Stimulated activated CD4-positive, alpha-beta T cell treated with anti-CD3 and anti-CD28 coated beads, Interleukin-2, amount 100 ng/mL, for 48 hours (primary cell): ENCODE results near the gene MPP2.
A peak's percentile ranks its signal among the peaks of the same experiment; 100 is the strongest.
"Not testable (repeated sequence)": the region's sequence is repeated elsewhere in the genome, so short reads cannot be mapped to it uniquely, and the experiment has no call there.

Experiments
- DNase-seq, 2 donors: peaks; one replicate each; pipeline ENCODE4 v3.0.0-alpha.2; 2020

MPP2 gene, protein sequence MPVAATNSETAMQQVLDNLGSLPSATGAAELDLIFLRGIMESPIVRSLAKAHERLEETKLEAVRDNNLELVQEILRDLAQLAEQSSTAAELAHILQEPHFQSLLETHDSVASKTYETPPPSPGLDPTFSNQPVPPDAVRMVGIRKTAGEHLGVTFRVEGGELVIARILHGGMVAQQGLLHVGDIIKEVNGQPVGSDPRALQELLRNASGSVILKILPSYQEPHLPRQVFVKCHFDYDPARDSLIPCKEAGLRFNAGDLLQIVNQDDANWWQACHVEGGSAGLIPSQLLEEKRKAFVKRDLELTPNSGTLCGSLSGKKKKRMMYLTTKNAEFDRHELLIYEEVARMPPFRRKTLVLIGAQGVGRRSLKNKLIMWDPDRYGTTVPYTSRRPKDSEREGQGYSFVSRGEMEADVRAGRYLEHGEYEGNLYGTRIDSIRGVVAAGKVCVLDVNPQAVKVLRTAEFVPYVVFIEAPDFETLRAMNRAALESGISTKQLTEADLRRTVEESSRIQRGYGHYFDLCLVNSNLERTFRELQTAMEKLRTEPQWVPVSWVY

DNA sequence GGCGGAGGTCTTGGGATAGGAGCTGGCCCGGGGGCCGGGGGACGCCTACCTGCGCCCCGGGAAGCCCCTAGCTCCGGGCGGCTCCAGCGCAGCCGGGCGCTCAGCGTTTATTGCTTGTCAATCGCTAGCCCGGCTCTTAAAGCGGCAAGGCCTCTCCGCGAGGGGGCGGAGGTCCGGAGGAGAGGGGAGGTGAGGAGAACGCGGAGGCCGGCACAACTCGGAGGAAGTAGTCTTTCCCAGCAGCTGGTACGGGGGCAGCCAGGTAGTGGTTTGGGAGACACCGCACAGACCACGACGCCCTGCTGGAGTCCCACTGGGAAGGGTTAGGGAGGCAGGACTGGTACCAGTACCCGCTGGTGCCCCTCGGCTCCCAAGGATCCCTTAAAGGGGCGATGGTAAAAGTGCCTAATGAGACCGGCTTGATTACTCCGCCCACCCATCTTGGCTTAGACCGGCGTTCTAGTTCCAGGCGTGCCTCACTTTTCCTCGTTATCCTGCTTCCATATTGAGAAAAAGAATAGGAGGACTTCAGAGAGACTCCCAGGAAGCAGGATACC, at the start of gene MPP2:
Gene MPP2, minus strand, starts transcription at position 112 of the 557 bp plus-strand sequence. CDS start 3,076 bp downstream, outside the sequence.
- DNase-seq, result peak; percentile 30 to 41

DNA sequence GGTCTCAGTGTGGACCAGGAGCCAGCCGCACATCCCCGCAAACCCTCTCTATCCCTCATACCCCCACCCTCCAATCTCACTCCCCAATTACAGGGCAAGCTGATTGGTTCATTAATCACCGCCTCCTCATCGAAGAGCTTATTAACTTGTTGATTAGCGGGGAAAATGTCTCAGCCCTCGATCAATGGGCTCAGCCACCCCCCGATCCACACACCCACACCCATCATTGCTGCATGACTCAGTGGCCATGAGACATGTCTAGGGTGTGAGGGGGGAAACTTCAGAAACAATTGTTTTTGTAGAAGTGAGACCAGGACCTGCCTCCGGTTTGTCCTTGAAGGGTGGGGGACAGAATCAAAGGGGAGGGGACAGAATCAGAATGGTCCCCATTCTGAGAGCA, 48.9 kb upstream of the MPP2 start:
- DNase-seq, result no peak

DNA sequence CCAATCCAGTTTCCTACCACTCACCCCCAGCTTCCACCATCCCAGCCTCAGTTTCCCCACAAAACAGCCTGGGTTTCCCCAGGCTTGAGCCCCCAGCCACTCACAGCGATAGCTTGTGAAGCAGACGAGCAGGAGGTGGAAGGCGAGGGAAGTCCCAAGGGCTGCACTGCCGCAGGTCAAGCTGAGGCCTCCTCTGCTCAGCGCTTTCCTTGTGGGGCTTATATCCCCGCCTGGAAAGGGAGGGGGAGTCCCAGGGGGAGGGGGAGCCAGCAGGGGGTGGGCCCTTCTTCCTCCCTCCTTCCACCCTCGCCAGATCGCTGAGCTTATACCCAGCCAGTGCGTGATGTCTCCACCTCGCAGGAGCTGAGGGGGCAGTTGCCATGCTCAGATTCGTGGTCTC, 46.4 kb upstream of the MPP2 start, which contains the start of gene PYY:
Gene PYY, minus strand, starts transcription at position 195 of the 400 bp plus-strand sequence. CDS start 457 bp downstream, outside the sequence.
- DNase-seq, result no peak

DNA sequence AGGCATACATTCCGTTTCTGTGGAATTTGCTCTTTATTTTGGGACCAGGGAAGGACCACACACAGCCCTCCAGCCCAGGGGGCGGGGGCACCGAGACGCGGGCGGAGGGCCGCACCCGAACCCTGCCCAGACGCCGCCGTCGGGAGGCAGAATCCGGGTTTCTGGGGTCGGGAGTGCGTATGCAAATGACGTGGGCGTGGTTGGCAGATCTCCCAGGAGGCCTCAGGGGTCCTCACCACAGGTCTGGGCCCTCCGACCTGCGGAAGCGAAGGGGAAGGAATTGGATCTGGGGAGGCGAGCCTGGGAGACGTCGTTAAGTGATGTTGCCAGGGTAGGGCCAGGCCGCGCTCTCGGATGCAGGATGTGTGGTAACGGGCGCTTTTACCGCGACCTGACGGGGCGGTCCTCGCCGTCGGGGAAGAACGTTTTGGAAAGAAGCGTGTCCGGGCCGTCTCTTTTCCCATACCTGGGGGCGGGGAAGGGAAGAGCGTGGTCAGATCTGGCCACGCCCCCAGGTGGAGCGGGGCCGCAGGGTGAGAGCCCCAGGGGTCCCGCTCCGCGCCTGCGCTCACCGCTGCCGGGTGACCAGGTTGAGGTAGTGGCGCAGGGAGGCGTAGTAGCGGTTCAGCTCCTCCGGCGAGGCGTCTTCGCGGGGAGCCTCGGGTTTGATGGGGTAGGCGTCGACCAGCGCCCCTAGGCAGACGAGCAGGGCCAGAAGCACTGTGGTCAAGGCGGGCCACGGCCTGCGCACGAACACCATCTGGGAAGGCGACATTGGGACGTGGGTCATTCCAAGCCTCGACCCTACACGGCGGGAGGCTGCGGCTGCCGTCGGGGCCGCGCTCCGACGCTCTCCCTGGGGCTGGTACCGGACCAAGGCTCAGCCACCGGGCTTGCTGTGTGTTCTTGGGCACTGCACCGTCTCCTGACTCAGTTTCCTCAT, 45.7 kb upstream of the MPP2 start:
- DNase-seq, result no peak

DNA sequence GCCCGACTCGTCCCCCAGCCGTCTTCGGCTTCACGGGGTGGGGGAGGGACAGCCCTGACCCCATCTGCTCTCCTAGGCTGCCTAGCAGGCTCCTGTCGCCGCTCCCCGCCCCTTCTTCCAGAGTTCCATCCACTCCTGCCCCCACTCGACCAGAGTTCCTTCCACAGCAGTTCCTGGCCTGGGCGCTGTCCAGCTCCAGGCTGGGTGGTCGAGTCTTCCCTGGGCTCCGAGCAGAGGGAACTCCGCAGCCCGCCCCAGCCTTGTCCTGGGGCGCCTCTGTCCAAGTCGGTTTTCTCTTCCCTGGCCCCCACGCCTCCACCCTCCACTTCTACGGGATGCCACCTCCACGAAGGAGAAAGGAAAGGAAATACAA, 45.0 kb upstream of the MPP2 start:
- DNase-seq, result no peak

DNA sequence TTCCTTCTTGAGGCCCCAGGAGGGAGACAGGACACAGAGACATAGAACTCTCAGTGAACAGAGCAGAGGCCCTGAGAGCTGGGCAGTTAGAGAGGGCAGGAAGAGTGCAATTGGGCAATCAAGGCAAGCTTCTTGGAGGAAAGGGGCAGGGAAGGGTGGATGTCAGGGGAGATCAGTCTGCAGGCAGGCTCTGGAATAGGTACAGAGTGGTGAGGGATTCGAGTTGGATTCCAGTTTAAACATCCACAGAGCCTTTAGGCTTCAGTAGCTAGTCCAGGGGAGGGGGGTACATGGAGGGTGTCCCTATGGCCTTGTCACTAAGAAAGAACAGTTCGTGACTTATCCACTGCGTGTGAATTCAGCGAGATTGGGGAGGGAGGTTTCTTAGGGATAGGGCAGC, 44.4 kb upstream of the MPP2 start:
- no peak for DNase-seq

DNA sequence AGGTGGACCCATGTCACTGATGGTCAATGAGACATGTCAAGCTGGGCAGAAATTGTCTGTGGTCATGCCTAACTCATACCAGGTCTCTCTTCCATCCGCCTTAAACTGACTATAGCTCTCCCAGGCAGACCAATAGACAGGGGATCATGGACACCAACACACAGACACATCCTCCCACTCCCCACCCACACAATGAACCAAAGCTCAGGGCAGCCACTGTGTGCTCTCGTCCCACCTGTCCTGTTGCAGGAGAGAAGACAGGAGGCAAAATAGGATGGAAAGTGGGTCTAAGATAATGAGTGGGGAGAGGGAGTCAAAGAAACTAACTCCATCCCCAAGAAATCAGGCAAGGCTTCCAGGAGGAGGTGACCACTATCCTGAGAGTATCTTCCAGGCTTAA, 43.2 kb upstream of the MPP2 start:
- DNase-seq, result no peak

DNA sequence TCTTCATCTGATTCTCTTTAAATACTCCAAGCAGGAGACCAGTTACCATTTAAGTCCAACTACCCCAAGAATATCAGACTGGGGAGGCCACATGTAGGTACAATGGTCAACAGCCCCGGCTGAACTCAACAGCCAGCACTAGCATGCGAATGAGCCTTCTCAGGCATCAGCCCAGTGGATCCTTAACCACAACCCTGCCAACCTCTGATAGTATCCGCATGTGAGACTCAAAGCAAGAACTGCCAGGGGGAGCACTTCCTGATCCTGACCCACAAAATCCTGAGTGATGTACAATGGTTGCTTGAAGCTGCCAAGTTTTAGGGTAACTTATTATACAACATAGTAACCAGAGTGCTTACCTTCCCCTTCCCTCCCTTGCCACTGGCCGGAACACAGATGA, 42.4 kb upstream of the MPP2 start:
- no peak for DNase-seq

DNA sequence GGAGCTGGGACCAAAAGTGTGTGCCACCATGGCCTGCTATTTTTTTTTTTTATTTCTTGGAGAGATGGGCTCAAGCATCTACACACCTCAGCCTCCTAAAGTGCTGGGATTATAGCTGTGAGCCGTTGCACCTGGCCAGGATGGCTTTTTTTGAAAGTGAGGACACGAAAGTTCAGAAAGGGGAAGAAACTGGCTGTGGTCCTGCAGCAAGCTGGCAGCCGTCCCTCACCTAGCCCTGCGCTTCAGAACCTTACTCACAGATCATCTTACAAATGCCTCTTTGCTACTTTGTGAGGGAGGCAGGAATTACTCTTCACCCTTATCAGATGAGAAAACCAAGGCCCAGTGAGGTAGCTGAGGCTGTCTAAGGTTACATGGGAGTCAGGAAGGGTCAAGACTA, 39.4 kb upstream of the MPP2 start:
- DNase-seq, result no peak

DNA sequence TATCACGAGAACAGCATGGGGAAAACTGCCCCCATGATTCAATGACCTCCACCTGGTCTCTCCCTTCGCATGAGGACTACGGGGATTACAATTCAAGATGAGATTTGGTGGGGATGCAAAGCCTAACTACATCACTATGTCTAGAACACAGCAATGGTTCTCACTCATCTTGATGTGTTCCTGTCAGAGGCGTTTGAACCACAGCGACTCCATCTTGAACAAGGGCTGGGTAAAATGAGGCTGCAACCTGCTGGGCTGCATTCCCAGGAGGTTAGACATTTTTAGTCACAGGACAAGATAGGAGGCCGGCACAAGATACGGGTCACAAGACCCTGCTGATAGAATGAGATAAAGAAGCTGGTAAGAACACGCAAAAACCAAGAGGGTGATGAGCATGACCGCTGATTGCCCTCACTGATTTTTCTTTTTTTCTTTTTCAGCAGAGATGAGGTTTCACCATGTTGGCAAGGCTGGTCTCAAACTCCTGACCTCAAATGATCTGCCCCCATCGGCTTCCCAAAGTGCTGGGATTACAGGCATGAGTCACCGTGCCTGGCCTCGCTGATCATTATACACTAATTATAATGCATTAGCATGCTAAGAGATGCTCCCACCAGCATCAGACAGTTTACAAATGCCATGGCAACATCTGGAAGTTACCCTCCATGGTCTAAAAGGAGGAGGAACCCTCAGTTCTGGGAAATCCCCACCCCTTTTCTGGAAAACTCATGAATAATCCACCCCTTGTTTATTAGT, 37.9 kb upstream of the MPP2 start:
- DNase-seq, result no peak

DNA sequence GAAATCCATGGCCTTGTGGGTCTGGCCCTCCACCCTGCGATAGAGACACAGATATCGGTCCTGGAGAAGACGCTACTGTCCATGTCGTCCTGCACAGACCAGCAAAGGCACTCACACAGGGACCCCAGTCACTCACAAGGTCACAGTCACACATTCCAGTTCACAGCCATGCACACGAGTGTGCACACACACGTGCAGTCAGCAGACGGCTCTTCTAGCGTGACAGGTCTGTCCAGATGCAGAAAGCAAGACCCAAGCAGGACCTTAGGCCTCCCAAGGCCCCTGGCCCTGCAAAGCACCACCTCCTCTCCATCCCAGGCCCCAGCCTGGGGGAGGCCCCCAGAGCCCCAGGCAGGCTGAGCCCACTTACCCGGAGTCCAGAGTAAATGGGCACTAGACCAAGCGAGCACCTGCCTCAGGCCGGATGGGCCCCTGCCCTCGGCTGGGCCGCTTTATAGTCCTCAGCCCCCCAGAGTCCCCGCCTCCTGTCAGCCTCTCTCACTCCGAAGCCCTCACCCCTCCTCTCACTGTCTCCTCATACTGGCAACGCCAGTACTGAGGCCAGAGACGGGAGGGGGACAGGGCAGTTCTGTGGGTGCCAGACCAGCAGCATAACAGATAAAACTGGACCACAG, 34.8 kb upstream of the MPP2 start, which contains the start of gene PPY:
Gene PPY, minus strand, starts transcription at position 426 of the 635 bp plus-strand sequence. CDS start 822 bp downstream, outside the sequence.
- DNase-seq, result no peak

DNA sequence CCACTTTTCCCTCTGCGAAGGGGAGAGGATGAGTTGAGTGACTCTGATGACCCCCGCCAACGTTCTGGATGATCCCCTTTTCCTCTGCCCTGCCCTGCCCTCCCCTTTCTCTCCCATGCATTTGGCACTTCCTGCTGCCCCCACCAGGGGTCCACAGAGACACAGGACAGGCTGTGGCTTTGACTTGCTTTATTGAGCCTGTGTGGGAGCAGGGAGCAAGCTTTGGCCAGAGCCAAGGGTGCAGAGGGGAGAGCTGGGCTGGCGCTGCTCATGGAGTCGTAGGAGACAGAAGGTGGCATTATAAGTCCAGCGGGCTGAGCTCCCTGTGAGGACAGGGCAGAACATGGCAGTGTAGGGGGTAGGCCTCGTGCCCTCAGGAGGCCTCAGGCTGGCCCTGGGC, 33.3 kb upstream of the MPP2 start:
- no peak for DNase-seq

DNA sequence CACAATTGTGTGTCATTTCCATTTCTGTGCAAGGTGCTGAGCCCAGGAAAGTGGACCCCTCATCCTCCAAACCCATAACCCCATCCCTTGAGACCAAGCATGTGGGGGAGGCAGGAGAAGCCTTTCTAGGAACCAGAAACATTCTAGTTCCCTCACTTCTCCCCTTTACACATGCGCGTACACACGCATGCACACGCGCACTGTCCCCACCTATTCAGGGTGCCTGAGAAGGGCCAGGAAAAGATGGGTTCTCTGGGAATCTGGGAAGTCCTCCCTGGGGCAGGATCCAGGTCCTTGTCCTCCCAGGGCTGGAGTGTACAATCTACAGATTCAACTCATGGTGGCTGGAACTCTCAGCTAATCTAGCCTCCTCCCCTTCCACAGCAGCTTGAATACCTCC, 32.5 kb upstream of the MPP2 start:
- no peak for DNase-seq

DNA sequence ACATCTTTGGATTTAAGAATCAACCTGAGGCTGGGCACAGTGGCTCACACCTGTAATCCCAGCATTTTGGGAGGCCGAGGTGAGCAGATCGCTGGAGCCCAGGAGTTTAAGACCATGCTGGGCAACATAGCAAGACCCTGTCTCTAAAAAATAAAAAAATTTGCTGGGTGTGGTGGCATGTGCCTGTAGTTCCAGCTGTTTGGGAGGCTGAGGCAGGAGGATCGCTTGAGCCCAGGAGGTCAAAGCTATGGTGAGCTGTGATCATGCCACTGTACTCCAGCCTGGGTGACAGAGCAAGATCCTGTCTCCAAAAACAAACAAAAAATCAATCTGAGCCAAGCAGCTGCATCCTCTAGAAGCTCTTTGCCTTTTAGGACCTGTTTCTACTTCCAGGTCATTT, 32.1 kb upstream of the MPP2 start:
- not testable (repeated sequence) for DNase-seq

DNA sequence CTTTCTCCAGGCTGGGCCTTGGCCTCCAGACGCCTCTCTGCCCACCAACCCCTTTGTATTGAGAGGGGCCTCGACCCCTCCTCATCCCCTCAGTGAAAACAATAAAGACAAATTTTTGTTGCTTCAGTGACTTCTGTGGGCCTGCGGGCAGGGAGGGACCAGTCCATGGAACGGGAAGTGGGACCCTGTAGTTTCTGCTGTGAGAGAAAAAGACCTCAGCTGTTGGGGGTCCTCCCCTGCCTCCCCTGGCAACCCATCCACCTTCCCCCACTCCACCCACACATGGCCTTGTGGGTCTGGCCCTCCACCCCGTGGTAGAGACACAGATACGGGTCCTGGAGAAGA, 31.5 kb upstream of the MPP2 start:
- DNase-seq, result no peak

DNA sequence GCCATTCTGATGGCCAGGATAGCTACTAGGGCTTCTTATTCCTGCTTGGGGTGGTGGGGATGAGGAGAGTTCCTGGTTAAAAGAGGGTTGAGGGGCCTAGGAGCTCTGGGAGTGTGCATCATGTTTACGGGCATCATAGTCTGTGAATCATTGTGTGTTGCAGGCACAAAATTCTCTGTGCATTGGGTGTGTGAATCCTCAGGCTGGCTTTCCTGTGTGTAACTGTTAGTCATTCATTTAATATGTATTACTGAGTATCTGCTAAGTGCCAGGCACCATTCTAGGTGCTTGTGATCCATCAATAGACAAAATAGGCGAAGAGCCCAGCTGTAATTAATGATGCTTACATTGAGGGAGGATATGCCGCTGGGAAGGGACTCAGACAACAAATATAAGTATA, 29.1 kb upstream of the MPP2 start:
- no peak for DNase-seq

DNA sequence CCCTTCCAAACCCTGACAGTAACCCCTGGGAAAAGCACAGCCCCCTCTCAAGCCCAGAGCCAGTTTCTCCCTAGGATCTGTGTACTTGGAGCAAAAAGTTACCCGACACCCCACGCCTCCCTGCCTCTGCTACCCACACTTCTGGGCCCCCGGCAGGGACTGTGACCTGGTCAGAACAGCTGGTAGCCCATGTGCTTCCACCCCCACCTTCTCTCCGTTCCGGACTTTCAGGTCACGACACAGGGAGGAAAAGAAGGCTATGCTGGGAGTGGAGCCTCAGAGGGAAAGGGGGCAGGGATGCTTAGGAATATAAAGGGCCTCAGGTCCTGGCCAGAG, 28.6 kb upstream of the MPP2 start:
- DNase-seq, result no peak

DNA sequence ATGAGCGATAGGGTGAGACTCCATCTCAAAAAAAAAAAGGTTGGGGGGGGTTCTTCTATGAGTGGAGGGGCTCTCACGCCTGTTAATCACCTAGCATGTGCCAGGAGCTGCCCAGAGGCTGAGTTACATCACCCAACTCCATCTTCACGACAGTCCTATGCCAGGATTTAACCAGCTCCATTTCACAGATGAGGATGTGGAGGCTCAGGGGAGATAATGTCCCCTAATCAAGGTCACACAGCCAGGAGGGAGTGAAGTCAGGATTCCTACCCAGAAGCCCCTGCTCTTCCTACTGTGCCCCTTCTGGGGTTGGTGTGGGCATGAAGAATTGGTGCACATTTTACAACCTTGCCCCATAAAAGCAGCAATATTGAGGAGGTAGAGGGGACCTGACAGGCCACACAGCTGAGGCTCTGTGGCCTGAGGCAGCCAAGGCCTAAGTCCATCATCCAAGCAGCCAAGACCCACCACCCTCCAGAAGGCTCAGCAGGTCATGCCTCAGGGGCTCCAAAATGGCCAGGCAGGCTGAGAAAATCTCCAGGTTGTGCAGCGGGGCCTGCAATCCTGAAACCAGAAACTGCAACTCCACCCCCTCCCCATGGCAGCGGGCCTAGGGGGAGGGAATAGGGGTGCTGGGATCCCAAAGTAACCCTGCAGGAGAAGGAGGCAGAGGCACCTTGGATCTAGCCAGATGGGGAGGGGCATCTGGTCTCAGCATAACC, 28.0 kb upstream of the MPP2 start:
- no peak for DNase-seq

DNA sequence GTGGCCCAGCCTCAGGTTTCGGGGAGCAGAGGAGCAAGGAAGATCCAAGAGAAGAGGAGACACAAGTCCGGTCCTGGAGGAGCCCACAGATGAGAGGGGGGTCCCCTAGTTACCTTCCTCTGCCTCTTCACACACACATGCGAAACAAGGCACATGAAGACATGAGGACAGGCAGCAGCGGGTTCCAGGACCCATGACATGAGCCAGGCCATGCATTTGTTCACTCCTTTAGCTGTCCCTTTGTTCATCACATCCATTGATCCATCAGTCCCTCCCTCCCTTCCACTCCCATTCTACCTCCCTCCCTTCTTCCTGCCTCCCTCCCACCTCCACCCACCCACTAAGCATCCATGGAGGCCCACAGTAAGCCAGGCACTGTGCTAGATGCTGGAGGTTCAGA, 25.6 kb upstream of the MPP2 start:
- no peak for DNase-seq

DNA sequence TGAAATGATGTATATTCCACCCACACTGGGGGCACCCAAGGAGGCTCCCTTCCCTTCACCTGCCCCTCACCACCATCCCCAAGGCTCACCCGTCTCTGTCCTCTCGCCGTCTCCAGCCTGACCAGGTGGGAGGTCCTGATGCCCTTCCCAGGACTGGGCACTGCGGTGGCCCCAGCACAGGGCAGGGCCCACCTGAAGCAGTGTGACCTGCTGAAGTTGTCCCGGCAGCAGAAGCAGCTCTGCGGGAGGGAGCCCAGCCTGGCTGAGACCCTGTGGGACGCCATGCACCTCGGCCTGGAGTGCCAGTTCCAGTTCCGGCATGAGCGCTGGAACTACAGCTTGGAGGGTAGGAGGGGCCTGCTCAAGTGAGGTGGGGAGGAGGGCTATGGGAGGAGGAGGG, 25.0 kb upstream of the MPP2 start:
- no peak for DNase-seq

DNA sequence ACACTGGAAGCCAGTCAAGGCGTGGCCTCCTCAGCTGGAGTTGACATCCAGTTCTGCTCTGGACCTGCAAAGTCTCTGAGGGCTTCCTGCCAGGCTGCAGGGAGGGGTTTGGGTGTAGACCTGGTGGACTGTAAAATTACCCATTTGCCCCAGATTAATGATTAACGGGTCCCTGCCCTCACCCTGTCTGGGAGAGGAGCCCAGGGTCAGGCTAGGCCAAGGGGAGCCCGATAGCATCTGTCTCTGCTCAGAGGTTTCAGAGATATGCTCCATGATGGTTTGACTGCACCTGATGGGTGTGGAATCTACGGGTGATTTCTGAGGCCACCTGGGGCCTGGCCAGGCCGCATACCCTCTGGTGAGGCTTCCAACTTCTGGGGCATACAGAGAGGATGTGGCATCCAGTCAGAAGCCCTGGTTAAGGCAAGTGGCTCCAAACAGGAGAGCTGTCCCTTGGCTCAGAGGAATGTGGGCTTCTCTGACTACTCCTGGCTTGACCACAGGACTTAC, 23.8 kb upstream of the MPP2 start:
- no peak for DNase-seq
